HG02943 (cell line): ENCODE results near the gene INAVA.
A peak's percentile ranks its signal among the peaks of the same experiment; 100 is the strongest.

Experiments
- ATAC-seq: cut with Tn5 transposase; IDR thresholded peaks from one replicate; pipeline ENCODE4 v1.9.1; 2021; ENCODE audit warnings: mild to moderate bottlenecking, low read depth, moderate library complexity; ENCODE audit not compliant: unreplicated experiment

INAVA gene

GRCh38 chr1:200894712-200895442 lies at the start of gene INAVA:
Gene INAVA (plus strand): TSS chr1:200894900. CDS start chr1:200898401, 3,501 bp downstream.
- ATAC-seq, result no peak

GRCh38 chr1:200845360-200845759 lies 49.3 kb upstream of the INAVA start:
- ATAC-seq, result no peak

GRCh38 chr1:200846398-200846797 lies 48.3 kb upstream of the INAVA start:
- no peak for ATAC-seq

GRCh38 chr1:200849430-200849829 lies 45.3 kb upstream of the INAVA start:
- no peak for ATAC-seq

- ATAC-seq, result no peak
These were observed 44.1 kb upstream of the INAVA start for GRCh38 chr1:200850554-200850953.

GRCh38 chr1:200856716-200857357 lies 37.9 kb upstream of the INAVA start:
- ATAC-seq, result no peak

- no peak for ATAC-seq
These were observed 36.9 kb upstream of the INAVA start for GRCh38 chr1:200857804-200858203.

- no peak for ATAC-seq
These were observed 32.6 kb upstream of the INAVA start for GRCh38 chr1:200861937-200862647.

- ATAC-seq, result no peak
These were observed 31.8 kb upstream of the INAVA start for GRCh38 chr1:200862713-200863415.

- no peak for ATAC-seq
These were observed 28.6 kb upstream of the INAVA start for GRCh38 chr1:200866116-200866515.

GRCh38 chr1:200866521-200866920 lies 28.2 kb upstream of the INAVA start:
- peak; percentile 81 for ATAC-seq

- no peak for ATAC-seq
These were observed 27.5 kb upstream of the INAVA start for GRCh38 chr1:200867018-200867811.

GRCh38 chr1:200869376-200869752 lies 25.3 kb upstream of the INAVA start:
- no peak for ATAC-seq

GRCh38 chr1:200869753-200870391 lies 24.8 kb upstream of the INAVA start:
- no peak for ATAC-seq

GRCh38 chr1:200872446-200873115 lies 22.1 kb upstream of the INAVA start, which contains the start of gene GPR25:
Gene GPR25 (plus strand): TSS chr1:200872981. CDS start chr1:200873038, 57 bp downstream.
- no peak for ATAC-seq

GRCh38 chr1:200873116-200873670 lies 21.5 kb upstream of the INAVA start:
- no peak for ATAC-seq

- no peak for ATAC-seq
These were observed 20.9 kb upstream of the INAVA start for GRCh38 chr1:200873671-200874397.

- ATAC-seq, result no peak
These were observed 20.0 kb upstream of the INAVA start for GRCh38 chr1:200874694-200875093.
